Kidney epithelial cell (primary cell): ENCODE results near the gene EVPL. TPM values are rescaled to one million over a fixed set of nuclear protein-coding genes. Genes with fewer than 3 reads are reported as not detected.
"Not testable (repeated sequence)": the region's sequence is repeated elsewhere in the genome, so short reads cannot be mapped to it uniquely, and the experiment has no call there.

Experiments used
- DNase-seq: peaks from one replicate; pipeline ENCODE4 v3.0.0-alpha.2; 2010; ENCODE audit warnings: low read depth
- H3K27me3 ChIP-seq: 2 replicates; pipeline ENCODE4 v1.6.0; 2011; ENCODE audit warnings: low read length; ENCODE audit not compliant: control insufficient read depth, insufficient read depth
- H3K36me3 ChIP-seq: 2 replicates; pipeline ENCODE4 v1.5.1; 2011; ENCODE audit warnings: low read length; ENCODE audit not compliant: control insufficient read depth, insufficient read depth
- H3K4me3 ChIP-seq: 2 replicates; pipeline ENCODE4 v1.5.1; 2011; ENCODE audit warnings: low read depth, mild to moderate bottlenecking, control low read depth, low read length
- total RNA-seq: library from RNA; depleted of rRNA; stranded (reverse); fragments of >200 nt; gene quantifications from 2 replicates; pipeline ENCODE4 v1.2.3, GENCODE V29; 2015
- TF ChIP-seq, protein P1 (sequence below): IDR thresholded peaks from 2 replicates; pipeline ENCODE4 v1.5.1; 2011; ENCODE audit warnings: mild to moderate bottlenecking, moderate library complexity, low read length, control low read depth, inconsistent platforms; ENCODE audit not compliant: insufficient read depth, poor library complexity, severe bottlenecking

EVPL gene
- total RNA-seq, 1 donor from 2014 or later, result 8.8 TPM

DNA sequence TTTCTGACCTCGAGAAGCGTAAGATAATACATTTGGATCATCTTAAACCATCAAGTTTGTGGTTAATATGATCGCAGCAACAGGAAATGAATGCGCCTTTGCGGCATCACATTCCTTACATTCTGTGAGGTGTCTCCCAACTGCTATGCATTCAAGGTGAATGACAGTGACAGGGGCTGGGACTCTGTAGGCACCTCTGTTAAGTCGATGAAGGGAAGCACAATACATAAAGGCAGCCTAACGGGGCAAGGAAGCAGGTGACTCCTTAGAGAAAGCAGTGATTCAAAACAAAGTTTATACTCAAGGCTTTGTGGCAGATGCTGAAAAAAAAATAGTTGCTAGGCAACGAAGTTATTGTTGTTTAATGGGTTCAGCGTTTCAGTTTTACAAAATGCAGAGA, 21.6 kb upstream of the EVPL start:
- TF ChIP-seq, protein P1, sequence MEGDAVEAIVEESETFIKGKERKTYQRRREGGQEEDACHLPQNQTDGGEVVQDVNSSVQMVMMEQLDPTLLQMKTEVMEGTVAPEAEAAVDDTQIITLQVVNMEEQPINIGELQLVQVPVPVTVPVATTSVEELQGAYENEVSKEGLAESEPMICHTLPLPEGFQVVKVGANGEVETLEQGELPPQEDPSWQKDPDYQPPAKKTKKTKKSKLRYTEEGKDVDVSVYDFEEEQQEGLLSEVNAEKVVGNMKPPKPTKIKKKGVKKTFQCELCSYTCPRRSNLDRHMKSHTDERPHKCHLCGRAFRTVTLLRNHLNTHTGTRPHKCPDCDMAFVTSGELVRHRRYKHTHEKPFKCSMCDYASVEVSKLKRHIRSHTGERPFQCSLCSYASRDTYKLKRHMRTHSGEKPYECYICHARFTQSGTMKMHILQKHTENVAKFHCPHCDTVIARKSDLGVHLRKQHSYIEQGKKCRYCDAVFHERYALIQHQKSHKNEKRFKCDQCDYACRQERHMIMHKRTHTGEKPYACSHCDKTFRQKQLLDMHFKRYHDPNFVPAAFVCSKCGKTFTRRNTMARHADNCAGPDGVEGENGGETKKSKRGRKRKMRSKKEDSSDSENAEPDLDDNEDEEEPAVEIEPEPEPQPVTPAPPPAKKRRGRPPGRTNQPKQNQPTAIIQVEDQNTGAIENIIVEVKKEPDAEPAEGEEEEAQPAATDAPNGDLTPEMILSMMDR, result no peak
- H3K4me3 ChIP-seq, result no peak overlapping the region
- H3K27me3 ChIP-seq, result no peaks in the 10 kb centered on the region
- DNase-seq, result no peak
- H3K36me3 ChIP-seq, result peaks cover 6% of the 10 kb centered on the region

DNA sequence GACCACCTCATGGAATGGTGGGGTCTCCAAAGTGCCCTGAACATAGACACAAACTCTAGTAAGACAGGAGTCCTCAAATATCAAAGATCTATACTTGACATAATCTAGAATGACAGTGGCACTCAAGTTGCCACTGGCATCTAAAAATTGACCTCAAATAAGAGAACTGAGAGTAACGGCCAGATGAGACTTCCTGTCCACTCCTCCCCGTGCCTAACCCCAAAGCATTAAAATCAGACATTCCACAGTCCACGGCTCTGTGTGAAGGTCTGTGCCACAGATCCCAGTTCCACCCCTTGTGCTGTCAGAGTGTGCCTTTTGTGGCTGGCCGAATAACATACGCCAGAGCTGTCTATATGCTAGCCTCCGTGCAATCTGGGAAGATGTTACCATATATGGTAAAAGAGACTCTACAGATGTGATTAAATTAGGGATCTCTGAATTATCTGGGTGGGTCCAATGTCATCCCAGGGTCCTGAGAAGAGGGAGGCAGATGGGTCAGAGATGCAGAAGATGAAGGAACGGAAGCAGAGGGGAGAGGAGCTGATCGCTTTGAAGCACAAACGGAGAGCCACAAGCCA, 21.0 kb upstream of the EVPL start:
- Histone ChIP-seq H3K27me3 (no peaks in the 10 kb centered on the region), H3K4me3 (no peak overlapping the region), H3K36me3 (peaks cover 5% of the 10 kb centered on the region)
- no peak for DNase-seq
- TF ChIP-seq, protein P1, result no peak

DNA sequence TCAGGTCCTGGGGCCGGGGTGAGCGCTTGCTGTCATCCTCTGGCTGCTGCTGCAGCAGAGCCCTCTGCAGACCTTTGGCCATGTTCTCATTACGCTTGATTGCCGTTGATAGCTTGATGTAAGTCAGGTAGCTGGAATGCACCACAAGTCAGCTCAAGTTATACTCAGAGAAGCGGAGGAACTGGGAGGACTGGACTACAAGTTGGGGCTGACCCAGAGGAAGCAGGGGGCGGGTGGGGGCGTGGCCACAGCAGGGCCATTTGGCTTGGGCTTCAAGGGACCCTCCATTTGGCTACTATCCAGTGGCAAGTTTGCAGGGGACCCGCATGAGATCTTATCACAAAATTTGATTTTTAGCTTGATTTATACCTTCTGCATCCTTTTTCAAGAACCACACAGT, 19.0 kb upstream of the EVPL start:
- TF ChIP-seq, protein P1, result no peak
- Histone ChIP-seq H3K27me3 (no peaks in the 10 kb centered on the region), H3K4me3 (no peak overlapping the region), H3K36me3 (peaks cover 5% of the 10 kb centered on the region)
- no peak for DNase-seq

DNA sequence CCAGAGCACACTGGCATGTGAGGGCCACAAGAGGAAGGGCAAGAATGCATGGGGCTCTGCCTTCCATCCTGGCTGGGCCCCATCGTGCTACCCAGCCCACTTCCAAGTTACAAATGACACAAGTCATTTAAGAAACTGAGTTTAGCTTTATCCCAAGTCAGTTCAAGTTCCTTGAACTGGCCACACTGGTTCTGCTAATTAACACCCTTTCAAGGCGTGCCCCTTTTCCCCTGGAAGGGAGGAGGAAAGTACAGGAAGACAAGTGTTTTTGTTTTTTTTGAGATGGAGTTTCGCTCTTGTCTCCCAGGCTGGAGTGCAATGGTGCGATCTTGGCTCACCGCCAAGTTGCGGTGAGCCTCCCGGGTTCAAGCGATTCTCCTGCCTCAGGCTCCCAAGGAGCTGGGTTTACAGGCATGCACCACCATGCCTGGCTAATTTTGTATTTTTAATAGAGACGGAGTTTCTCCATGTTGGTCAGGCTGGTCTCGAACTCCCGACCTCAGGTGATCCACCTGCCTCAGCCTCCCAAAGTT, 17.4 kb upstream of the EVPL start:
- not testable (repeated sequence) for H3K36me3 ChIP-seq, DNase-seq, H3K27me3 ChIP-seq, H3K4me3 ChIP-seq

DNA sequence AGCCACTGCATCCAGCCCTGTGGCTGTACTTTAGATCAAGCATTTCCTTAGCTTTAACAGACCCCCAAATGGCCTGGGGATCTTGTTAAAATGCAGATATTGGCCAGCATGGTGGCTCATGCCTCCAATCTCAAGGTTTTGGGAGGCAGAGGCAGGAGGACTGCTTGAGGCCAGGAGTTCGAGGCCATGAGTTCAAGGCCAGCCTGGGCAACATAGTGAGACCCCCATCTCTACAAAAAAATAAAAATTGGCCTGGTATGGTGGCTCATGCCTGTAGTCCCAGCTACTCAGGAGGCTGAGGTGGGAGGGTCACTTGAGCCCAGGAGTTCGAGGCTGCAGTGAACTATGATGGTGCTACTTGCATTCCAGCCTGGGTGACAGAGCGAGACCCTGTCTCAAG, 15.8 kb upstream of the EVPL start:
- H3K4me3 ChIP-seq, DNase-seq, H3K36me3 ChIP-seq, H3K27me3 ChIP-seq: not testable (repeated sequence)

DNA sequence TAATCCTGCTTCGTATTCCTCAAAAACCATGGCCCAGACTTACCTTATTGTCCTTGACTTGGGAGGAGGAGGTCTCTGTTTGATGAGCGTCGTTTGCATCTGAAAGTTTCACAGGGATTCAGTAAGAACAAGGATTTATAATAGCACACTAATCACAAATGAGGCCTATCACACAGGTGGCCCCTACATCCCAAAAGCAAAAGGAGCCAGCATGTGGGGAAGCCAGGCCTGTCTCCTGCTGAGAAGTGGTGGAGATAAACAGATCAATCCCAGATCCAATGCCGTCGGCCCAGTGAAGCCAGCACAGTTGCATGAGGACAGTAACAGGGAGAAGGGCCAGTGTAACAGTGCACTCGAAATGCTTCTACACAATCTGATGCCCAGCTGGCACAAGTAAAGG, 13.3 kb upstream of the EVPL start:
- TF ChIP-seq, protein P1, result no peak
- Histone ChIP-seq H3K27me3 (no peaks in the 10 kb centered on the region), H3K36me3 (peaks cover 2% of the 10 kb centered on the region), H3K4me3 (no peak overlapping the region)
- no peak for DNase-seq

DNA sequence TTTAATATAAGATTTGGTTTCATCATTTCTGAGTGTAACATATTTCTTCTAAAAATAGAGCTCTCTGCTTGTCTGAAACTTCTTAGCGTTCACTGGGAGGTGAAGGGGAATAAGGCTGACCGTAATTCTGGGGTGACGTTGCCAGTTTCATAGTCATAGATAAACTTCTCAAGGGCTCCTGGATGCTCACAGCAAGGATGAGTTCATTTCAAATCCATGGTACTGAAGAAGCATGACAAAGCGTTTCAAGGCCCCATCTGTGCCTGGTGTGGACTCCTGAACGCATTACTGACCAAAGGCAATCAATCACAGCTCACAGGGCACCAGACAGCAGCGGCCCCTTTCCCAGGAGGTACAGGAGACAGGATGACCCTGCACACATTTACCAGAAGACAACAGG, 12.0 kb upstream of the EVPL start:
- H3K36me3 ChIP-seq, result peaks cover 2% of the 10 kb centered on the region
- TF ChIP-seq, protein P1, result no peak
- DNase-seq, result no peak
- H3K27me3 ChIP-seq, result no peaks in the 10 kb centered on the region
- no peak overlapping the region for H3K4me3 ChIP-seq
